BJ (cell line): ENCODE data around the gene MAML2. TPM values are rescaled to one million over a fixed set of nuclear protein-coding genes. Genes with fewer than 3 reads are reported as not detected.

Source experiments
- CTCF ChIA-PET: fragments of 350-600 bp; formaldehyde crosslinking; extraction: SDS; loops from one replicate; lab custom pipeline; 2021; ENCODE audit warnings: antibody characterized with exemption, inconsistent platforms; lab: Yijun Ruan, JAX
- POLR2A ChIA-PET: fragments of 300-600 bp; sonication (Branson Sonifier 250); formaldehyde crosslinking; extraction: SDS; loops from one replicate; lab custom pipeline; 2021; ENCODE audit warnings: antibody characterized with exemption; lab: Charles Lee
- DNase-seq: peaks from one replicate; pipeline ENCODE4 v3.0.0-alpha.2; 2011; ENCODE audit warnings: low read depth
- H3K27me3 ChIP-seq: 2 replicates; pipeline ENCODE4 v1.6.0; 2011; ENCODE audit warnings: low read length; ENCODE audit not compliant: control insufficient read depth, insufficient read depth
- H3K36me3 ChIP-seq: 2 replicates; pipeline ENCODE4 v1.5.1; 2011; ENCODE audit warnings: low read length; ENCODE audit not compliant: control insufficient read depth, insufficient read depth
- H3K4me3 ChIP-seq: 2 replicates; pipeline ENCODE4 v1.5.1; 2011; ENCODE audit warnings: low read depth, mild to moderate bottlenecking, control low read depth, low read length
- CTCF ChIP-seq: IDR thresholded peaks from 2 replicates; pipeline ENCODE4 v1.5.1; 2011; ENCODE audit warnings: low read depth, mild to moderate bottlenecking, control low read depth, inconsistent platforms, low read length, moderate library complexity; ENCODE audit not compliant: insufficient read depth
- polyA plus RNA-seq: library from polyadenylated mRNA; depleted of rRNA; stranded (reverse); fragments of >200 nt; gene quantifications from 2 replicates; pipeline ENCODE4 v1.2.3, GENCODE V29; 2011

MAML2 gene
- polyA plus RNA-seq, 1 experiment: 22.0 TPM

GRCh38 chr11:95991101-95991500 lies 351.9 kb downstream of the MAML2 start:
- no peak overlapping the region for H3K4me3 ChIP-seq
- H3K36me3 ChIP-seq: peaks cover 2% of the 10 kb centered on the region
- POLR2A ChIA-PET: no interaction called here
- no peak for DNase-seq
- TF ChIP-seq CTCF: no peak
- CTCF ChIA-PET: no interaction called here
- H3K27me3 ChIP-seq: no peaks in the 10 kb centered on the region

GRCh38 chr11:95989780-95990179 lies 353.2 kb downstream of the MAML2 start:
- no peak for DNase-seq
- H3K36me3 ChIP-seq: peaks cover 2% of the 10 kb centered on the region
- H3K4me3 ChIP-seq: no peak overlapping the region
- POLR2A ChIA-PET: no interaction called here
- CTCF ChIA-PET: no interaction called here
- no peak for TF ChIP-seq CTCF
- no peaks in the 10 kb centered on the region for H3K27me3 ChIP-seq

- H3K36me3 ChIP-seq: no peaks in the 10 kb centered on the region; the same call in 1 of the 2 replicates
- TF ChIP-seq CTCF: no peak
- H3K4me3 ChIP-seq: no peak overlapping the region
- ChIA-PET POLR2A (no interaction called here), CTCF (no interaction called here)
- DNase-seq: no peak
- H3K27me3 ChIP-seq: no peaks in the 10 kb centered on the region
Observed at GRCh38 chr11:95989076-95989605, 353.9 kb downstream of the MAML2 start.

DNA sequence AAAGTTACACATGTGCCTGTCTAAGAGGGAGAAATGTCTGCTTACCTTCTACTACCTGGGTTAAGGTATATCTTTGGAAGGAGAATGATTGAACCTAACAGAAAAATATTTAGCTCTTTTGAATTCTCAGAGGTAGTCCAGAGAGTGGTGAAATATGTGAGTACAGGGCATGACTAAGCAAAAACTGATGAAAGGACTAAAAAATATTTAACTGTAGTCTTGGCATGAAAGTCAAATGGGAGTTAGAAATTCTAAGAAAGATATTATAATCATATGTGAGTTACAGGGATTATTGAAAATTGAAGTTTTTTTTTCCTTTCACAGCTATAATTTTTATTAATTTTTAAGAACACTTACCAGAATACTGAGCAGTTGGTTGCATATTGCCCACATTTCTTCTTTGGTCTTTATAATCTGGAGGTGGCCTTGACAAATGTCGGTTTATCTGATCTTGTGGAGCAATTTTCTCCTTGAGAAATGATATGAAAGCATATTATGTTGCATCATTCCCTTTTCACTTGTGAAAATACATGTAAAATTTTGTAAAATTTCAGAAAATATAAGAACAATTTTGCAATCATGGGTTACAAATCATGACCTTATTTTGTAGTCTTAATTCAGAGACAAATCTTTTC lies 357.7 kb downstream of the MAML2 start:
- Histone ChIP-seq H3K36me3 (peaks cover 2% of the 10 kb centered on the region; the same call in 1 of the 2 replicates), H3K4me3 (no peak overlapping the region), H3K27me3 (no peaks in the 10 kb centered on the region)
- ChIA-PET POLR2A (no interaction called here), CTCF (interaction anchor here (1.2 kb wide), 1 partner anchor 358 kb away, joined by 3 read pairs; the partner anchor contains the start of gene MAML2)
- no peak for DNase-seq
- no peak for TF ChIP-seq CTCF

DNA sequence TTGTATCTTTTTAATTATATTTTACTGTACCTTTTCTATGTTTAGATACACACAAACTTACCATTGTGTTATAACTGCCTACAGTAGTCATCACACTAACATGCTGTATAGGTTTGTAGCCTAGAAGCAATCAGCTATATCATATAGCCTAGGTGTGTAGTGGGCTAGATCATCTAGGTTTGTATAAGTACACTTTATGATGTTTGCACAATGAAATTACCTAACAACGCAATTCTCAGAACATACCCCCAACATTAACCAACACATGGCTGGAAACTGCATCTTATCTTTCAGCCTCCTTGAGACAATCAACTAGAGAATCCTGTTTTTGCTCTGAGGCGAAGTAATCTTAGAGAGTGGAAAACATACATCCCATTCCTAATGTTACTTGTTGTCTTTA lies 358.9 kb downstream of the MAML2 start:
- no peak for DNase-seq
- no peak overlapping the region for H3K4me3 ChIP-seq
- POLR2A ChIA-PET: no interaction called here
- H3K27me3 ChIP-seq: no peaks in the 10 kb centered on the region
- no peak for TF ChIP-seq CTCF
- CTCF ChIA-PET: no interaction called here
- peaks cover 4% of the 10 kb centered on the region; the same call in 1 of the 2 replicates for H3K36me3 ChIP-seq
